ENCODE results near the gene PARD3. TPM values are rescaled to one million over a fixed set of nuclear protein-coding genes. Genes with fewer than 3 reads are reported as not detected.
"Not testable (repeated sequence)": the region's sequence is repeated elsewhere in the genome, so short reads cannot be mapped to it uniquely, and the experiment has no call there.

Gene PARD3
- total and polyA plus RNA-seq, 5 donors = 10.5 to 40.3 (median 27.8) TPM

GRCh38 chr10:34434119-34434594 is 380.9 kb downstream of the PARD3 start:
- 56% methylated on average over 2 of the region's 2 CpGs for WGBS
- peaks cover 3% of the 10 kb centered on the region for H3K4me1 ChIP-seq (ENCODE audit: control insufficient read depth, insufficient read depth, low read length)
- H3K9me3 ChIP-seq (ENCODE audit: control insufficient read depth, low read length) = no peaks in the 10 kb centered on the region
- no peak overlapping the region for H3K4me3 ChIP-seq (ENCODE audit: low read length)
- peak in 1 of 3 donors; percentile 33 for DNase-seq
- intact Hi-C loops (cut with DNase I) = no loop called here
- H3K27me3 ChIP-seq (ENCODE audit: control insufficient read depth, insufficient read depth) = no peaks in the 10 kb centered on the region
- no peak overlapping the region for H3K27ac ChIP-seq (ENCODE audit: low read length)
- ATAC-seq = peak in 1 of 2 donors; percentile 40

- peak in 1 of 2 donors; percentile 24 for ATAC-seq
- Histone ChIP-seq H3K4me3 (ENCODE audit: low read length) (no peak overlapping the region), H3K27me3 (ENCODE audit: control insufficient read depth, insufficient read depth) (no peaks in the 10 kb centered on the region), H3K27ac (ENCODE audit: low read length) (no peak overlapping the region), H3K4me1 (ENCODE audit: control insufficient read depth, insufficient read depth, low read length) (peaks cover 3% of the 10 kb centered on the region), H3K9me3 (ENCODE audit: control insufficient read depth, low read length) (no peaks in the 10 kb centered on the region)
- DNase-seq = no peak
- 62% methylated on average over 4 of the region's 4 CpGs for WGBS
- intact Hi-C loops (cut with DNase I) = no loop called here
Measured at GRCh38 chr10:34433241-34434076, 381.6 kb downstream of the PARD3 start.

- no peaks in the 10 kb centered on the region for H3K27me3 ChIP-seq (ENCODE audit: control insufficient read depth, insufficient read depth)
- H3K27ac ChIP-seq (ENCODE audit: low read length) = no peak overlapping the region
- DNase-seq = no peak
- intact Hi-C loops (cut with DNase I) = no loop called here
- ATAC-seq = no peak
- H3K4me1 ChIP-seq (ENCODE audit: control insufficient read depth, insufficient read depth, low read length) = peaks cover 3% of the 10 kb centered on the region
- no peaks in the 10 kb centered on the region for H3K9me3 ChIP-seq (ENCODE audit: control insufficient read depth, low read length)
- no peak overlapping the region for H3K4me3 ChIP-seq (ENCODE audit: low read length)
Measured at GRCh38 chr10:34432589-34432988, 382.5 kb downstream of the PARD3 start.

- Histone ChIP-seq H3K4me1 (ENCODE audit: control insufficient read depth, insufficient read depth, low read length) (peaks cover 3% of the 10 kb centered on the region), H3K27ac (ENCODE audit: low read length) (no peak overlapping the region), H3K27me3 (ENCODE audit: control insufficient read depth, insufficient read depth) (no peaks in the 10 kb centered on the region), H3K4me3 (ENCODE audit: low read length) (no peak overlapping the region), H3K9me3 (ENCODE audit: control insufficient read depth, low read length) (no peaks in the 10 kb centered on the region)
- WGBS = 76% methylated on average over 3 of the region's 3 CpGs
- intact Hi-C loops (cut with DNase I) = no loop called here
- peak in 1 of 2 donors; percentile 55 for ATAC-seq
- no peak for DNase-seq
Measured at GRCh38 chr10:34430685-34431084, 384.4 kb downstream of the PARD3 start.

- H3K27ac ChIP-seq (ENCODE audit: low read length) = no peak overlapping the region
- ATAC-seq = no peak
- no peak for DNase-seq
- intact Hi-C loops (cut with DNase I) = no loop called here
- H3K4me3 ChIP-seq (ENCODE audit: low read length) = no peak overlapping the region
- no peaks in the 10 kb centered on the region for H3K4me1 ChIP-seq (ENCODE audit: control insufficient read depth, insufficient read depth, low read length)
- no peaks in the 10 kb centered on the region for H3K9me3 ChIP-seq (ENCODE audit: control insufficient read depth, low read length)
- H3K27me3 ChIP-seq (ENCODE audit: control insufficient read depth, insufficient read depth) = no peaks in the 10 kb centered on the region
- WGBS = 31% methylated on average over 3 of the region's 3 CpGs
Measured at GRCh38 chr10:34428501-34428900, 386.6 kb downstream of the PARD3 start.

GRCh38 chr10:34427911-34428216 is 387.2 kb downstream of the PARD3 start:
- intact Hi-C loops (cut with DNase I) = no loop called here
- DNase-seq (no peak), ATAC-seq (no peak)
- WGBS = 87% methylated on average over 3 of the region's 3 CpGs
- no peak overlapping the region for H3K27ac ChIP-seq (ENCODE audit: low read length)
- no peaks in the 10 kb centered on the region for H3K4me1 ChIP-seq (ENCODE audit: control insufficient read depth, insufficient read depth, low read length)
- no peak overlapping the region for H3K4me3 ChIP-seq (ENCODE audit: low read length)
- no peaks in the 10 kb centered on the region for H3K9me3 ChIP-seq (ENCODE audit: control insufficient read depth, low read length)
- no peaks in the 10 kb centered on the region for H3K27me3 ChIP-seq (ENCODE audit: control insufficient read depth, insufficient read depth)

- intact Hi-C loops (cut with DNase I); H3K4me1 ChIP-seq (ENCODE audit: control insufficient read depth, insufficient read depth, low read length); H3K27ac ChIP-seq (ENCODE audit: low read length); ATAC-seq; H3K27me3 ChIP-seq (ENCODE audit: control insufficient read depth, insufficient read depth); H3K9me3 ChIP-seq (ENCODE audit: control insufficient read depth, low read length); H3K4me3 ChIP-seq (ENCODE audit: low read length); DNase-seq: not testable (repeated sequence)
- WGBS = 90% methylated on average over 20 of the region's 20 CpGs
Measured at GRCh38 chr10:34427158-34427910, 387.8 kb downstream of the PARD3 start.

GRCh38 chr10:34426538-34427157 is 388.4 kb downstream of the PARD3 start:
- ATAC-seq; H3K4me3 ChIP-seq (ENCODE audit: low read length); H3K27me3 ChIP-seq (ENCODE audit: control insufficient read depth, insufficient read depth); DNase-seq; intact Hi-C loops (cut with DNase I); H3K9me3 ChIP-seq (ENCODE audit: control insufficient read depth, low read length); H3K27ac ChIP-seq (ENCODE audit: low read length); H3K4me1 ChIP-seq (ENCODE audit: control insufficient read depth, insufficient read depth, low read length): not testable (repeated sequence)
- WGBS = 94% methylated on average over 7 of the region's 7 CpGs

GRCh38 chr10:34426041-34426440 is 389.1 kb downstream of the PARD3 start:
- Histone ChIP-seq H3K27ac (ENCODE audit: low read length) (no peak overlapping the region), H3K9me3 (ENCODE audit: control insufficient read depth, low read length) (no peaks in the 10 kb centered on the region), H3K4me3 (ENCODE audit: low read length) (no peak overlapping the region), H3K4me1 (ENCODE audit: control insufficient read depth, insufficient read depth, low read length) (no peaks in the 10 kb centered on the region), H3K27me3 (ENCODE audit: control insufficient read depth, insufficient read depth) (no peaks in the 10 kb centered on the region)
- 65% methylated on average over 3 of the region's 3 CpGs for WGBS
- ATAC-seq (no peak), DNase-seq (no peak)
- intact Hi-C loops (cut with DNase I) = no loop called here

- intact Hi-C loops (cut with DNase I) = no loop called here
- WGBS = 66% methylated on average over 5 of the region's 5 CpGs
- DNase-seq = no peak
- Histone ChIP-seq H3K9me3 (ENCODE audit: control insufficient read depth, low read length) (no peaks in the 10 kb centered on the region), H3K27me3 (ENCODE audit: control insufficient read depth, insufficient read depth) (no peaks in the 10 kb centered on the region), H3K27ac (ENCODE audit: low read length) (no peak overlapping the region), H3K4me3 (ENCODE audit: low read length) (no peak overlapping the region), H3K4me1 (ENCODE audit: control insufficient read depth, insufficient read depth, low read length) (no peaks in the 10 kb centered on the region)
- no peak for ATAC-seq
Measured at GRCh38 chr10:34423673-34424625, 391.1 kb downstream of the PARD3 start.
